Prostate gland (tissue), 2 donors: ENCODE results near the gene PGA4.

ENCODE experiments used
- CTCF ChIP-seq, 4 experiments: fragments of 200-600 bp in 2 of 4; fragments of 450-650 bp in 2 of 4; sonication (generic) in 2 of 4; IDR thresholded peaks; 1 replicate in 3 of 4; 2 replicates in 1 of 4; pipeline ENCODE4 v1.5.1; 2016 to 2019; ENCODE audit warnings: antibody characterized with exemption in 4 of 4, mild to moderate bottlenecking in 2 of 4, moderate library complexity in 2 of 4
- POLR2A ChIP-seq: fragments of 450-650 bp; IDR thresholded peaks from one replicate; pipeline ENCODE4 v1.6.1; 2016; ENCODE audit warnings: antibody characterized with exemption, mild to moderate bottlenecking

GRCh38 chr11:61176446-61176845, 45.7 kb upstream of the PGA4 start:
- no peak for TF ChIP-seq POLR2A
- TF ChIP-seq CTCF (IDR thresholded peaks at IDR 0.05) = no peak
